Suprapubic skin (tissue), 4 donors: ENCODE measurements around the gene FUCA1.

Experiments
- CTCF ChIP-seq, 2 donors: fragments of 200-600 bp in 1 of 2; fragments of 450-650 bp in 1 of 2; sonication (generic) in 1 of 2; IDR thresholded peaks; one replicate each; pipeline ENCODE4 v1.5.1; 2016 to 2019; ENCODE audit warnings: antibody characterized with exemption in 2 of 2, mild to moderate bottlenecking in 1 of 2, moderate library complexity in 1 of 2
- EP300 ChIP-seq: sonication (generic); formaldehyde crosslinking; IDR thresholded peaks from one replicate; pipeline ENCODE4 v1.6.1; 2017; ENCODE audit warnings: antibody characterized with exemption
- POLR2A ChIP-seq, 2 donors: fragments of 450-650 bp; IDR thresholded peaks; one replicate each; pipeline ENCODE4 v1.6.1; 2017; ENCODE audit warnings: antibody characterized with exemption in 2 of 2, mild to moderate bottlenecking in 2 of 2, moderate library complexity in 2 of 2
- POLR2AphosphoS5 ChIP-seq, 3 donors: sonication (generic); formaldehyde crosslinking; IDR thresholded peaks; one replicate each; pipeline ENCODE4 v1.6.1; 2017; ENCODE audit warnings: antibody characterized with exemption in 3 of 3

DNA sequence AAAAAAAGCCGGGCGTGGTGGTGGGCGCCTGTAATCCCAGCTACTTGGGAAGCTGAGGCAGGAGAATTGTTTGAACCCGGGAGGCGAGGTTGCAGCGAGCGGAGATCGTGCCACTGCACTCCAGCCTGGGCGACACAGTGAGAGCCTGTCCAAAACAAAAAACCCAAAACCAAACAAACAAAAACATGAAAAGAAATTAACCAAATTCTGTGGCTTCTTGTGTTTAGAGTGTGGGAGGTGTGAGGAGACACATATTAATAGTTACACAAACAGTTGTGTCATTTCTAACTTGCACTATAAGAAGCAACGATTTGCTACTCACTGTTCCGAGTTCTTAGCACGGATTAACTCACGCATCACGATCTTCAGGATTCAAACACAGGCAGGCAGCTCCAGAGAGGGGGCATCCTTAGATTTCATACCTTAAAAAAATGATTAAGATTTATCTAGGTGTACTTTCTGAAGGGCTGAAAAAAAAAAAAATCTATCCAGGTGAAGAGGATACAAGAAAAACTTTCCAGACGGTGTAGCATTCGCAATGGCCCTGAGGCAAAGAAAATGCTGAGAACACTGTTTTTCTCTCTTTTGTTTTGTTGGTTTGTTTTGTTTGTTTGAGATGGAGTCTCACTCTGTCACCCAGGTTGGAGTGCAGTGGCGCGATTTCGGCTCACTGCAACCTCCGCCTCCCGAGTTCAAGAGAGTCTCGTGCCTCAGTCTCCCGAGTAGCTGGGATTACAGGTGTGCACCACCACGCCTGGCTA lies 42.1 kb downstream of the FUCA1 start:
- TF ChIP-seq CTCF (IDR thresholded peaks at IDR 0.05) (no peak), POLR2AphosphoS5 (IDR thresholded peaks at IDR 0.05) (no peak), POLR2A (IDR thresholded peaks at IDR 0.05) (no peak), EP300 (no peak)
